Liver (tissue), 9 donors: ENCODE results near the gene SLC22A31. TPM values are rescaled to one million over a fixed set of nuclear protein-coding genes. Genes with fewer than 3 reads are reported as not detected.

ENCODE experiments used
- DNase-seq: peaks from one replicate; pipeline ENCODE4 v3.0.0-alpha.2; 2017; ENCODE audit warnings: low spot score
- H3K27ac ChIP-seq, 2 donors: one replicate each; pipeline ENCODE4 v1.7.0; 2013; ENCODE audit warnings: inconsistent platforms in 2 of 2, low read length in 2 of 2, control low read depth in 1 of 2, low read depth in 1 of 2, mild to moderate bottlenecking in 1 of 2
- H3K27me3 ChIP-seq, 4 donors: one replicate each; pipeline versions ENCODE4 v1.6.1 to v1.7.0; 2013; ENCODE audit warnings: low read length in 3 of 4, inconsistent platforms in 1 of 4, mild to moderate bottlenecking in 1 of 4, moderate library complexity in 1 of 4; ENCODE audit not compliant: control insufficient read depth in 4 of 4, insufficient read depth in 4 of 4
- H3K36me3 ChIP-seq, 4 donors: one replicate each; pipeline versions ENCODE4 v1.6.1 to v1.7.0; 2013; ENCODE audit warnings: low read length in 3 of 4, mild to moderate bottlenecking in 3 of 4, low read depth in 1 of 4, moderate library complexity in 1 of 4; ENCODE audit not compliant: control insufficient read depth in 4 of 4, insufficient read depth in 3 of 4
- H3K4me1 ChIP-seq, 4 donors: one replicate each; pipeline versions ENCODE4 v1.6.1 to v1.7.0; 2013; ENCODE audit warnings: low read length in 3 of 4, mild to moderate bottlenecking in 3 of 4, moderate library complexity in 1 of 4; ENCODE audit not compliant: control insufficient read depth in 4 of 4, insufficient read depth in 4 of 4
- H3K4me3 ChIP-seq, 3 donors: one replicate each; pipeline versions ENCODE4 v1.6.1 to v1.7.0; 2013; ENCODE audit warnings: low read length in 3 of 3, control low read depth in 1 of 3, low read depth in 1 of 3, mild to moderate bottlenecking in 1 of 3
- H3K9ac ChIP-seq, 2 donors: one replicate each; pipeline ENCODE4 v1.7.0; 2013; ENCODE audit warnings: low read length in 2 of 2, mild to moderate bottlenecking in 2 of 2, moderate library complexity in 2 of 2, control low read depth in 1 of 2, low read depth in 1 of 2
- H3K9me3 ChIP-seq, 4 donors: one replicate each; pipeline versions ENCODE4 v1.6.1 to v1.7.0; 2013; ENCODE audit warnings: low read length in 3 of 4; ENCODE audit not compliant: control insufficient read depth in 4 of 4
- EGR1 ChIP-seq, 2 donors: IDR thresholded peaks; 2 replicates each; pipeline ENCODE4 v1.6.1; 2016 to 2018; ENCODE audit warnings: antibody characterized with exemption in 2 of 2, low read depth in 2 of 2
- GABPA ChIP-seq, 2 donors: IDR thresholded peaks in 1 of 2; conservative IDR thresholded peaks in 1 of 2; 2 replicates each; pipeline ENCODE4 v1.6.1; 2016; ENCODE audit warnings: antibody characterized with exemption in 2 of 2, mild to moderate bottlenecking in 1 of 2, moderate library complexity in 1 of 2
- HNF4G ChIP-seq: IDR thresholded peaks from 2 replicates; pipeline ENCODE4 v1.6.1; 2016; ENCODE audit warnings: antibody characterized with exemption
- NR2F2 ChIP-seq: IDR thresholded peaks from 2 replicates; pipeline ENCODE4 v1.6.1; 2016; ENCODE audit warnings: antibody characterized with exemption
- SP1 ChIP-seq: IDR thresholded peaks from 2 replicates; pipeline ENCODE4 v1.6.1; 2018; ENCODE audit warnings: antibody characterized with exemption, mild to moderate bottlenecking
- TAF1 ChIP-seq: conservative IDR thresholded peaks from 2 replicates; pipeline ENCODE4 v1.6.1; 2016; ENCODE audit warnings: antibody characterized with exemption, mild to moderate bottlenecking
- WGBS: extraction: QIAGEN DNeasy Blood & Tissue Kit; methylation state at CpG from one replicate; pipeline ENCODE4 v1.1.7; 2013; 5-methylcytosine and 5-hydroxymethylcytosine counted together
- polyA plus RNA-seq, 2 donors: library from polyadenylated mRNA; stranded (reverse) in 1 of 2; unstranded in 1 of 2; fragments of 200-250 nt in 1 of 2; fragments of >200 nt in 1 of 2; fragmentation: Nextera tagmentation in 1 of 2; extraction: Ambion mirVana in 1 of 2; gene quantifications; one replicate each; pipeline versions ENCODE4 v1.2.1 to v1.2.3, GENCODE V29; 2013 to 2015
- total RNA-seq, 2 donors: library from RNA; depleted of rRNA; stranded (reverse); fragments of >200 nt; gene quantifications; one replicate each; pipeline ENCODE4 v1.2.3, GENCODE V29; 2014
- donor health status: healthy.
- donor health status: healthy.
- donor health status: healthy.
- donor health status: healthy.
- donor health status: healthy.

SLC22A31 gene
- total and polyA plus RNA-seq, 4 donors, result 0.15 to 0.50 (median 0.48) TPM; not detected in 1

- 97% methylated on average over 21 of the region's 21 CpGs for WGBS
- Histone ChIP-seq H3K9me3 (peaks cover 0 to 11% (median 5%) of the 10 kb centered on the region in 4 donors), H3K27ac (no peak overlapping the region), H3K9ac (no peak overlapping the region), H3K36me3 (peaks cover 9 to 45% (median 19%) of the 10 kb centered on the region in 4 donors), H3K27me3 (no peaks in the 10 kb centered on the region), H3K4me3 (no peak overlapping the region), H3K4me1 (no peaks in the 10 kb centered on the region)
- DNase-seq, result no peak
- TF ChIP-seq HNF4G (no peak), SP1 (no peak), GABPA (IDR thresholded peaks at IDR 0.05 in 1 of 2, conservative IDR thresholded peaks at IDR 0.05 in 1 of 2) (no peak), NR2F2 (no peak), TAF1 (no peak), EGR1 (IDR thresholded peaks at IDR 0.05; ENCODE audit: low read depth in 2 of 2) (no peak)
Observed at GRCh38 chr16:89146211-89147005, 53.9 kb downstream of the SLC22A31 start.

Other genes with a start within 250 kb of the SLC22A31 start
- 1 to 10 TPM; 1.4 to 3.4 TPM for gene CBFA2T3, start 223.3 kb downstream of the SLC22A31 start, total RNA-seq
- gene CBFA2T3, start 223.3 kb downstream of the SLC22A31 start, polyA plus RNA-seq, result 1 to 10 TPM; 2.8 to 4.5 TPM
- gene ACSF3, start 106.7 kb downstream of the SLC22A31 start, total RNA-seq, result 10 to 100 TPM; 15.3 to 19.9 TPM
- 10 to 100 TPM; 17.6 to 27.3 TPM for gene ACSF3, start 106.7 kb downstream of the SLC22A31 start, polyA plus RNA-seq
- gene CDH15, start 28.8 kb downstream of the SLC22A31 start, total RNA-seq, result not detected
- gene CDH15, start 28.8 kb downstream of the SLC22A31 start, polyA plus RNA-seq, result under 1 TPM in 1 of 2 donors, not detected in 1; 0.12 TPM
- 1 to 10 TPM; 6.6 to 9.2 TPM for gene ZNF778, start 17.2 kb upstream of the SLC22A31 start, total RNA-seq
- gene ZNF778, start 17.2 kb upstream of the SLC22A31 start, polyA plus RNA-seq, result 1 to 10 TPM in 1 of 2 donors, under 1 TPM in 1; 0.75 to 1.8 TPM